GM23338 (cell line): ENCODE measurements around the gene ATP10A. TPM values are rescaled to one million over a fixed set of nuclear protein-coding genes. Genes with fewer than 3 reads are reported as not detected.

Source experiments
- ATAC-seq: fragments of 200-7000 bp; cut with Tn5 transposase; 3 replicates; pipeline ENCODE4 v1.9.1; 2020
- DNase-seq: peaks from one replicate; pipeline ENCODE4 v3.0.0-alpha.2; 2015; ENCODE audit warnings: low spot score
- H2AFZ ChIP-seq: fragments of 200-600 bp; sonication (generic); 2 replicates; pipeline ENCODE4 v1.8.0; 2016; ENCODE audit warnings: antibody characterized with exemption, mild to moderate bottlenecking, moderate library complexity
- H3F3A ChIP-seq: fragments of 200-600 bp; sonication (generic); replicated peaks from 2 replicates; pipeline ENCODE4 v1.8.0; 2017; ENCODE audit warnings: antibody characterized with exemption, mixed run types, low read depth
- H3K27ac ChIP-seq: fragments of 200-600 bp; sonication (generic); 2 replicates; pipeline ENCODE4 v1.6.1; 2016; ENCODE audit warnings: low read depth
- H3K27me3 ChIP-seq: fragments of 200-600 bp; sonication (generic); 2 replicates; pipeline ENCODE4 v1.8.0; 2016; ENCODE audit warnings: mild to moderate bottlenecking, mixed run types, moderate library complexity; ENCODE audit not compliant: insufficient read depth
- H3K36me3 ChIP-seq: fragments of 200-600 bp; sonication (generic); 2 replicates; pipeline ENCODE4 v1.8.0; 2016; ENCODE audit warnings: mild to moderate bottlenecking; ENCODE audit not compliant: insufficient read depth
- H3K4me1 ChIP-seq: fragments of 200-600 bp; sonication (generic); 2 replicates; pipeline ENCODE4 v1.8.0; 2016; ENCODE audit warnings: mild to moderate bottlenecking, moderate library complexity; ENCODE audit not compliant: insufficient read depth
- H3K4me2 ChIP-seq: fragments of 200-600 bp; sonication (generic); 2 replicates; pipeline ENCODE4 v1.7.1; 2017; ENCODE audit warnings: mixed run types
- H3K4me3 ChIP-seq: fragments of 200-600 bp; sonication (generic); 2 replicates; pipeline ENCODE4 v1.6.1; 2016; ENCODE audit warnings: mixed run types
- H3K79me2 ChIP-seq: fragments of 200-600 bp; sonication (generic); replicated peaks from 2 replicates; pipeline ENCODE4 v1.8.0; 2017; ENCODE audit warnings: mild to moderate bottlenecking; ENCODE audit not compliant: insufficient read depth
- H3K9me2 ChIP-seq: fragments of 200-600 bp; sonication (generic); 2 replicates; pipeline ENCODE4 v1.8.0; 2017; ENCODE audit not compliant: insufficient read depth
- H4K20me1 ChIP-seq: fragments of 200-600 bp; sonication (generic); replicated peaks from 2 replicates; pipeline ENCODE4 v1.8.0; 2017; ENCODE audit warnings: mild to moderate bottlenecking; ENCODE audit not compliant: insufficient read depth
- H3K27ac Mint-ChIP-seq: 2 replicates; pipeline ENCODE4 v1.8.0; 2020; ENCODE audit warnings: inconsistent platforms, mild to moderate bottlenecking, moderate library complexity, mixed read lengths
- H3K27me3 Mint-ChIP-seq: 3 replicates; pipeline ENCODE4 v1.8.0; 2022; ENCODE audit warnings: low read depth, mild to moderate bottlenecking, moderate library complexity, mixed read lengths, inconsistent platforms; ENCODE audit not compliant: insufficient read depth, poor library complexity
- H3K36me3 Mint-ChIP-seq: 3 replicates; pipeline ENCODE4 v1.8.0; 2021; ENCODE audit warnings: low read depth, mild to moderate bottlenecking, inconsistent platforms, moderate library complexity, mixed read lengths
- H3K4me1 Mint-ChIP-seq: 3 replicates; pipeline ENCODE4 v1.8.0; 2020; ENCODE audit warnings: mild to moderate bottlenecking, inconsistent platforms, mixed read lengths
- H3K4me3 Mint-ChIP-seq: 3 replicates; pipeline ENCODE4 v1.8.0; 2021; ENCODE audit warnings: moderate library complexity, mild to moderate bottlenecking, inconsistent platforms, mixed read lengths
- H3K9me3 Mint-ChIP-seq: 3 replicates; pipeline ENCODE4 v1.8.0; 2020; ENCODE audit warnings: moderate library complexity, mild to moderate bottlenecking, inconsistent platforms, mixed read lengths
- CREB1 ChIP-seq: fragments of 250-450 bp; sonication (Bioruptor Pico); IDR thresholded peaks from 2 replicates; pipeline ENCODE4 v1.5.0; 2020; ENCODE audit warnings: low read depth, mild to moderate bottlenecking, moderate library complexity
- CTCF ChIP-seq, 2 experiments: fragments of 200-600 bp in 1 of 2; sonication (generic) in 1 of 2; conservative IDR thresholded peaks; 2 replicates each; pipeline versions ENCODE4 v1.5.1 to v1.6.1; 2016 to 2017; ENCODE audit warnings: antibody characterized with exemption in 2 of 2, low read depth in 2 of 2, mild to moderate bottlenecking in 2 of 2, moderate library complexity in 1 of 2
- ETS1 ChIP-seq: IDR thresholded peaks from 2 replicates; pipeline ENCODE4 v1.6.1; 2016; ENCODE audit warnings: antibody characterized with exemption
- EZH2 ChIP-seq: fragments of 200-600 bp; sonication (generic); IDR thresholded peaks from one replicate; pipeline ENCODE4 v1.8.0; 2017; ENCODE audit warnings: antibody characterized with exemption, mild to moderate bottlenecking, low read depth; ENCODE audit not compliant: unreplicated experiment
- EZH2phosphoT487 ChIP-seq: fragments of 200-600 bp; sonication (generic); IDR thresholded peaks from one replicate; pipeline ENCODE4 v1.8.1; 2018; ENCODE audit warnings: antibody characterized with exemption; ENCODE audit not compliant: unreplicated experiment
- JUNB ChIP-seq: IDR thresholded peaks from one replicate; pipeline ENCODE4 v1.6.1; 2016; ENCODE audit warnings: antibody characterized with exemption; ENCODE audit not compliant: unreplicated experiment
- NANOG ChIP-seq: IDR thresholded peaks from 2 replicates; pipeline ENCODE4 v1.6.1; 2016; ENCODE audit warnings: antibody characterized with exemption, borderline replicate concordance
- POLR2AphosphoS5 ChIP-seq: IDR thresholded peaks from 2 replicates; pipeline ENCODE4 v1.6.1; 2016; ENCODE audit warnings: antibody characterized with exemption, low read depth
- REST ChIP-seq: IDR thresholded peaks from one replicate; pipeline ENCODE4 v1.6.1; 2018; ENCODE audit warnings: antibody characterized with exemption; ENCODE audit not compliant: unreplicated experiment
- STAT1 ChIP-seq: IDR thresholded peaks from one replicate; pipeline ENCODE4 v1.6.1; 2016; ENCODE audit warnings: antibody characterized with exemption; ENCODE audit not compliant: unreplicated experiment
- ZNF114 ChIP-seq: fragments of 250-450 bp; sonication (Bioruptor Pico); IDR thresholded peaks from 2 replicates; pipeline ENCODE4 v1.5.0; 2020; ENCODE audit warnings: mild to moderate bottlenecking, moderate library complexity
- ZNF331 ChIP-seq: fragments of 250-450 bp; sonication (Bioruptor Pico); IDR thresholded peaks from 2 replicates; pipeline ENCODE4 v1.5.0; 2020; ENCODE audit warnings: low read depth, mild to moderate bottlenecking, moderate library complexity
- polyA plus RNA-seq: library from polyadenylated mRNA; unstranded; fragments of >200 nt; fragmentation: Nextera tagmentation; extraction: Ambion mirVana; gene quantifications from 2 replicates; pipeline ENCODE4 v1.2.1, GENCODE V29; 2016
- total RNA-seq: library from RNA; depleted of rRNA; stranded (reverse); fragments of >200 nt; shearing (Covaris generic); gene quantifications from 2 replicates; pipeline ENCODE4 v1.2.3, GENCODE V29; 2014
- TF ChIP-seq, protein P1 (sequence below): fragments of 250-450 bp; sonication (Bioruptor Pico); IDR thresholded peaks from 2 replicates; pipeline ENCODE4 v1.5.0; 2020; ENCODE audit warnings: mild to moderate bottlenecking, moderate library complexity

ATP10A gene
- total and polyA plus RNA-seq, 2 experiments from 2014 or later = 0.36 to 5.6 TPM

GRCh38 chr15:25683415-25683814 is 179.7 kb downstream of the ATP10A start:
- Histone ChIP-seq H4K20me1 (no peaks in the 10 kb centered on the region), H3K4me3 (no peak overlapping the region), H3K36me3 (no peaks in the 10 kb centered on the region), H3K4me1 (no peaks in the 10 kb centered on the region; the same call in 1 of the 2 replicates), H3F3A (no peaks in the 10 kb centered on the region), H3K79me2 (no peaks in the 10 kb centered on the region), H3K27ac (no peak overlapping the region), H3K27me3 (no peaks in the 10 kb centered on the region), H3K9me2 (no peaks in the 10 kb centered on the region), H3K4me2 (no peak overlapping the region), H2AFZ (no peak overlapping the region)
- TF ChIP-seq STAT1 (no peak), ZNF331 (no peak), CTCF (conservative IDR thresholded peaks at IDR 0.05; ENCODE audit: low read depth in 2 of 2) (no peak), EZH2phosphoT487 (no peak), JUNB (no peak), CREB1 (CRISPR knock-in tag) (no peak), ZNF114 (CRISPR knock-in tag) (no peak), EZH2 (no peak), NANOG (no peak), POLR2AphosphoS5 (no peak), REST (no peak), ETS1 (no peak)
- TF ChIP-seq, protein P1, sequence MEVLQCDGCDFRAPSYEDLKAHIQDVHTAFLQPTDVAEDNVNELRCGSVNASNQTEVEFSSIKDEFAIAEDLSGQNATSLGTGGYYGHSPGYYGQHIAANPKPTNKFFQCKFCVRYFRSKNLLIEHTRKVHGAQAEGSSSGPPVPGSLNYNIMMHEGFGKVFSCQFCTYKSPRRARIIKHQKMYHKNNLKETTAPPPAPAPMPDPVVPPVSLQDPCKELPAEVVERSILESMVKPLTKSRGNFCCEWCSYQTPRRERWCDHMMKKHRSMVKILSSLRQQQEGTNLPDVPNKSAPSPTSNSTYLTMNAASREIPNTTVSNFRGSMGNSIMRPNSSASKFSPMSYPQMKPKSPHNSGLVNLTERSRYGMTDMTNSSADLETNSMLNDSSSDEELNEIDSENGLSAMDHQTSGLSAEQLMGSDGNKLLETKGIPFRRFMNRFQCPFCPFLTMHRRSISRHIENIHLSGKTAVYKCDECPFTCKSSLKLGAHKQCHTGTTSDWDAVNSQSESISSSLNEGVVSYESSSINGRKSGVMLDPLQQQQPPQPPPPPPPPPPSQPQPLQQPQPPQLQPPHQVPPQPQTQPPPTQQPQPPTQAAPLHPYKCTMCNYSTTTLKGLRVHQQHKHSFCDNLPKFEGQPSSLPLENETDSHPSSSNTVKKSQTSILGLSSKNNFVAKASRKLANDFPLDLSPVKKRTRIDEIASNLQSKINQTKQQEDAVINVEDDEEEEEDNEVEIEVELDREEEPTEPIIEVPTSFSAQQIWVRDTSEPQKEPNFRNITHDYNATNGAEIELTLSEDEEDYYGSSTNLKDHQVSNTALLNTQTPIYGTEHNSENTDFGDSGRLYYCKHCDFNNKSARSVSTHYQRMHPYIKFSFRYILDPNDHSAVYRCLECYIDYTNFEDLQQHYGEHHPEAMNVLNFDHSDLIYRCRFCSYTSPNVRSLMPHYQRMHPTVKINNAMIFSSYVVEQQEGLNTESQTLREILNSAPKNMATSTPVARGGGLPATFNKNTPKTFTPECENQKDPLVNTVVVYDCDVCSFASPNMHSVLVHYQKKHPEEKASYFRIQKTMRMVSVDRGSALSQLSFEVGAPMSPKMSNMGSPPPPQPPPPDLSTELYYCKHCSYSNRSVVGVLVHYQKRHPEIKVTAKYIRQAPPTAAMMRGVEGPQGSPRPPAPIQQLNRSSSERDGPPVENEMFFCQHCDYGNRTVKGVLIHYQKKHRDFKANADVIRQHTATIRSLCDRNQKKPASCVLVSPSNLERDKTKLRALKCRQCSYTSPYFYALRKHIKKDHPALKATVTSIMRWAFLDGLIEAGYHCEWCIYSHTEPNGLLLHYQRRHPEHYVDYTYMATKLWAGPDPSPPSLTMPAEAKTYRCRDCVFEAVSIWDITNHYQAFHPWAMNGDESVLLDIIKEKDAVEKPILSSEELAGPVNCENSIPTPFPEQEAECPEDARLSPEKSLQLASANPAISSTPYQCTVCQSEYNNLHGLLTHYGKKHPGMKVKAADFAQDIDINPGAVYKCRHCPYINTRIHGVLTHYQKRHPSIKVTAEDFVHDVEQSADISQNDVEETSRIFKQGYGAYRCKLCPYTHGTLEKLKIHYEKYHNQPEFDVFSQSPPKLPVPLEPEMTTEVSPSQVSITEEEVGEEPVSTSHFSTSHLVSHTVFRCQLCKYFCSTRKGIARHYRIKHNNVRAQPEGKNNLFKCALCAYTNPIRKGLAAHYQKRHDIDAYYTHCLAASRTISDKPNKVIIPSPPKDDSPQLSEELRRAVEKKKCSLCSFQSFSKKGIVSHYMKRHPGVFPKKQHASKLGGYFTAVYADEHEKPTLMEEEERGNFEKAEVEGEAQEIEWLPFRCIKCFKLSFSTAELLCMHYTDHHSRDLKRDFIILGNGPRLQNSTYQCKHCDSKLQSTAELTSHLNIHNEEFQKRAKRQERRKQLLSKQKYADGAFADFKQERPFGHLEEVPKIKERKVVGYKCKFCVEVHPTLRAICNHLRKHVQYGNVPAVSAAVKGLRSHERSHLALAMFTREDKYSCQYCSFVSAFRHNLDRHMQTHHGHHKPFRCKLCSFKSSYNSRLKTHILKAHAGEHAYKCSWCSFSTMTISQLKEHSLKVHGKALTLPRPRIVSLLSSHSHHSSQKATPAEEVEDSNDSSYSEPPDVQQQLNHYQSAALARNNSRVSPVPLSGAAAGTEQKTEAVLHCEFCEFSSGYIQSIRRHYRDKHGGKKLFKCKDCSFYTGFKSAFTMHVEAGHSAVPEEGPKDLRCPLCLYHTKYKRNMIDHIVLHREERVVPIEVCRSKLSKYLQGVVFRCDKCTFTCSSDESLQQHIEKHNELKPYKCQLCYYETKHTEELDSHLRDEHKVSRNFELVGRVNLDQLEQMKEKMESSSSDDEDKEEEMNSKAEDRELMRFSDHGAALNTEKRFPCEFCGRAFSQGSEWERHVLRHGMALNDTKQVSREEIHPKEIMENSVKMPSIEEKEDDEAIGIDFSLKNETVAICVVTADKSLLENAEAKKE (CRISPR knock-in tag) = no peak
- Mint-ChIP-seq H3K27me3 (peaks cover 8% of the 10 kb centered on the region), H3K27ac (no peak overlapping the region), H3K4me1 (peaks cover 15% of the 10 kb centered on the region), H3K4me3 (no peak overlapping the region), H3K9me3 (peaks cover 11% of the 10 kb centered on the region), H3K36me3 (peaks cover 13% of the 10 kb centered on the region)
- DNase-seq (no peak), ATAC-seq (no peak)
